Lower leg skin (tissue), 3 donors: Measurements from ENCODE around the gene WDR54.

Source experiments
- POLR2A ChIP-seq, 2 donors: fragments of 450-650 bp; IDR thresholded peaks; one replicate each; pipeline ENCODE4 v1.6.1; 2016 to 2017; ENCODE audit warnings: antibody characterized with exemption in 2 of 2, mild to moderate bottlenecking in 1 of 2, moderate library complexity in 1 of 2
- TF ChIP-seq, protein P1 (sequence below), 3 donors: fragments of 450-650 bp; IDR thresholded peaks; one replicate each; pipeline ENCODE4 v1.5.1; 2016; ENCODE audit warnings: antibody characterized with exemption in 3 of 3, mild to moderate bottlenecking in 3 of 3, moderate library complexity in 2 of 3

DNA sequence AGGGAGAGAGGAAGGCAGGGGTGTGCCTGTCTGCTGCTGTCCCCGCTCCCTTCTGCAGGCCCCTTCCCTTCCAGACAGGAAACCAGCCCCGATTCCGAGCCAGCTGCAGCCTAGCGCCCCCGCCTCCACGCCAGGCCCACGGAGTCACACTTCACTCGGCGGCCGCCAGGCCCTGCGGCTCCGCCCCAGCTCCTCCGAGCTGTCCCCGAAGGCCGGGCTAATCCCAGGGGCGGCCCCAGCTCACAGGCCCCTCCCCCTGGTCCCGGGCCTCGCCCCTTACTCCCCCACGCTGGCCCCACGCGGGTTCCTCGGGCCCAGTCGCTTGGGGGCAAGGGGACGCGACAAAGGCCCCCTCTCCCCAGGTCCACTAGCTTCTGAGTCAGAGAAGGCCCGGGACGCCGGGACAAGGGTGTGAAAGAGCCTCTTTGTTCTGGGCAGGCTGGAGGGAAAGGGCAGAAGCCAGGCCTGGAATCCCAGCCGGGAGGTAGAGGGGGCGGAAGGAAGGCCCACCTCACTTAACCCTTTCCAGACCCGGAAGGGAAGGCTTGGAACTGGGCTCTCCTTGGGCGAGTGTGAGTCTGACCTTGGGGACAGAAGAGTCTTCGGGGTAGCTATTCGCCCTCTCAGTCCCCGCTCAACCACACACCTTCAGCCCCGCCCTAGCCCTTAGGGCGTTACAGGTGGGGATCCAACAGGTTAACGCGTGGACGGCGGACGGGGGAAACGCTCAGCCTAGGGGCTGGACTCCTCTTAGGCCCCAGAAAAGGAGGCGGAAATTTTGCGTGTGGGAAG is 19.0 kb downstream of the WDR54 start:
- TF ChIP-seq, protein P1, sequence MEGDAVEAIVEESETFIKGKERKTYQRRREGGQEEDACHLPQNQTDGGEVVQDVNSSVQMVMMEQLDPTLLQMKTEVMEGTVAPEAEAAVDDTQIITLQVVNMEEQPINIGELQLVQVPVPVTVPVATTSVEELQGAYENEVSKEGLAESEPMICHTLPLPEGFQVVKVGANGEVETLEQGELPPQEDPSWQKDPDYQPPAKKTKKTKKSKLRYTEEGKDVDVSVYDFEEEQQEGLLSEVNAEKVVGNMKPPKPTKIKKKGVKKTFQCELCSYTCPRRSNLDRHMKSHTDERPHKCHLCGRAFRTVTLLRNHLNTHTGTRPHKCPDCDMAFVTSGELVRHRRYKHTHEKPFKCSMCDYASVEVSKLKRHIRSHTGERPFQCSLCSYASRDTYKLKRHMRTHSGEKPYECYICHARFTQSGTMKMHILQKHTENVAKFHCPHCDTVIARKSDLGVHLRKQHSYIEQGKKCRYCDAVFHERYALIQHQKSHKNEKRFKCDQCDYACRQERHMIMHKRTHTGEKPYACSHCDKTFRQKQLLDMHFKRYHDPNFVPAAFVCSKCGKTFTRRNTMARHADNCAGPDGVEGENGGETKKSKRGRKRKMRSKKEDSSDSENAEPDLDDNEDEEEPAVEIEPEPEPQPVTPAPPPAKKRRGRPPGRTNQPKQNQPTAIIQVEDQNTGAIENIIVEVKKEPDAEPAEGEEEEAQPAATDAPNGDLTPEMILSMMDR (IDR thresholded peaks at IDR 0.05): no peak
- TF ChIP-seq POLR2A (IDR thresholded peaks at IDR 0.05): no peak
